HUDEP-2 (cell line): ENCODE measurements around the gene SPATA45.

Experiments used
- DNase-seq, 76 experiments: peaks; one replicate each; lab custom pipeline; 2025; ENCODE audit not compliant: unreplicated experiment in 76 of 76; lab: John Stamatoyannopoulos, UW

SPATA45 gene

GRCh38 chr1:212782422-212783154 lies 64.9 kb downstream of the SPATA45 start:
- DNase-seq: peak in 3 of 76 experiments; percentile 4 to 7 (median 5)

GRCh38 chr1:212781225-212781624 lies 66.2 kb downstream of the SPATA45 start:
- DNase-seq: no peak

DNA sequence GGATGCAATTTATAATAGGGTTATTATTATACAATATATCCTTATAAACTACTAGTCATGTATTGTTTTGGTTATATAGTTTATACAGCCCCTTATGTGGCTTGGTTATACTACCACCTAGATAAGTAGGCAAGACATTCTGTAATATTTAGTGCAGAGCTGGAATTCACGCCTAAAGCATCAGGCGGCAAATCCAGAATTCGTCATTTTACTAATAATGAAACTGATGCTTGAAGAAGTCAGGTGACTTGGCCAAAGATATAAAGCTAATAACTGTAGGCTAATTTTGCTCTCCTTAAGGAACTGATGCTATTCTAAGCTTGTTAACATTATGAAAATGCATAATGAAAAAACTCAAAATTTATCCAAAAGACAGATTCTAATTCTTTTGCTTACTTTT lies 66.7 kb downstream of the SPATA45 start:
- no peak for DNase-seq
